Neural cell (in vitro differentiated cells): ENCODE measurements around the gene SLC25A40. TPM values are rescaled to one million over a fixed set of nuclear protein-coding genes. Genes with fewer than 3 reads are reported as not detected.
"Not testable (repeated sequence)": the region's sequence is repeated elsewhere in the genome, so short reads cannot be mapped to it uniquely, and the experiment has no call there.

Experiments used
- H2AFZ ChIP-seq: fragments of 200-600, 300-800 bp; sonication (generic), shearing (Covaris generic); 2 replicates; pipeline ENCODE4 v1.6.0; 2014; ENCODE audit warnings: low read depth, mild to moderate bottlenecking, antibody characterized with exemption, low read length, moderate library complexity
- H3F3A ChIP-seq: fragments of 200-600 bp; shearing (Covaris generic); 2 replicates; pipeline ENCODE4 v1.6.1; 2016; ENCODE audit warnings: mild to moderate bottlenecking, moderate library complexity, mixed read lengths, antibody characterized with exemption, low read length; ENCODE audit not compliant: insufficient read depth, poor library complexity, severe bottlenecking
- H3K27ac ChIP-seq: fragments of 200-600, 300-800 bp; sonication (generic), shearing (Covaris generic); 2 replicates; pipeline ENCODE4 v1.5.1; 2014; ENCODE audit warnings: mild to moderate bottlenecking, low read length, moderate library complexity
- H3K27me3 ChIP-seq: fragments of 300-800, 200-600 bp; sonication (generic), shearing (Covaris generic); 2 replicates; pipeline ENCODE4 v1.6.0; 2014; ENCODE audit warnings: mild to moderate bottlenecking, low read depth, low read length, moderate library complexity; ENCODE audit not compliant: insufficient read depth
- H3K36me3 ChIP-seq: fragments of 300-800, 200-600 bp; sonication (generic), shearing (Covaris generic); 2 replicates; pipeline ENCODE4 v1.5.1; 2014; ENCODE audit warnings: mild to moderate bottlenecking, antibody characterized with exemption, low read length, moderate library complexity; ENCODE audit not compliant: insufficient read depth
- H3K4me2 ChIP-seq: fragments of 300-800, 200-600 bp; sonication (generic), shearing (Covaris generic); 2 replicates; pipeline ENCODE4 v1.6.0; 2014; ENCODE audit warnings: mild to moderate bottlenecking, low read length
- H3K4me3 ChIP-seq: fragments of 300-800, 200-600 bp; sonication (generic), shearing (Covaris generic); 2 replicates; pipeline ENCODE4 v1.5.1; 2014; ENCODE audit warnings: mild to moderate bottlenecking, low read length, moderate library complexity
- H3K79me2 ChIP-seq: fragments of 200-600 bp; shearing (Covaris generic); replicated peaks from 2 replicates; pipeline ENCODE4 v1.6.0; 2014; ENCODE audit warnings: mild to moderate bottlenecking, low read length, moderate library complexity; ENCODE audit not compliant: insufficient read depth
- H3K9ac ChIP-seq: fragments of 300-800, 200-600 bp; sonication (generic), shearing (Covaris generic); 2 replicates; pipeline ENCODE4 v1.6.1; 2016; ENCODE audit warnings: mild to moderate bottlenecking, low read length, mixed read lengths
- H3K9me2 ChIP-seq: fragments of 200-600 bp; shearing (Covaris generic); 2 replicates; pipeline ENCODE4 v1.6.1; 2016; ENCODE audit warnings: mild to moderate bottlenecking, low read length, mixed read lengths; ENCODE audit not compliant: insufficient read depth
- H3K9me3 ChIP-seq: fragments of 200-600, 300-800 bp; sonication (generic), shearing (Covaris generic); 2 replicates; pipeline ENCODE4 v1.6.1; 2016; ENCODE audit warnings: mild to moderate bottlenecking, mixed run types, low read length, moderate library complexity, mixed read lengths
- H4K20me1 ChIP-seq: fragments of 200-600 bp; shearing (Covaris generic); 2 replicates; pipeline ENCODE4 v1.6.1; 2016; ENCODE audit warnings: mild to moderate bottlenecking, mixed run types; ENCODE audit not compliant: insufficient read depth
- EP300 ChIP-seq: fragments of 450-650 bp; conservative IDR thresholded peaks from 2 replicates; pipeline ENCODE4 v1.6.1; 2014; ENCODE audit warnings: antibody characterized with exemption, mild to moderate bottlenecking, moderate library complexity; ENCODE audit not compliant: poor library complexity, severe bottlenecking
- EZH2 ChIP-seq: fragments of 200-600, 300-800 bp; shearing (Covaris generic), sonication (generic); IDR thresholded peaks from 2 replicates; pipeline ENCODE4 v1.6.1; 2014; ENCODE audit warnings: antibody characterized with exemption, low read length, borderline replicate concordance, mild to moderate bottlenecking; ENCODE audit not compliant: insufficient read depth, poor library complexity, severe bottlenecking
- RAD21 ChIP-seq: fragments of 450-650 bp; conservative IDR thresholded peaks from 2 replicates; pipeline ENCODE4 v1.6.1; 2014; ENCODE audit warnings: antibody characterized with exemption, mild to moderate bottlenecking, moderate library complexity
- SMC3 ChIP-seq: fragments of 450-650 bp; conservative IDR thresholded peaks from 2 replicates; pipeline ENCODE4 v1.6.1; 2014; ENCODE audit warnings: antibody characterized with exemption, mild to moderate bottlenecking, moderate library complexity; ENCODE audit not compliant: poor library complexity
- TAF1 ChIP-seq: IDR thresholded peaks from 2 replicates; pipeline ENCODE4 v1.6.1; 2012; ENCODE audit warnings: low read depth
- polyA plus RNA-seq: library from polyadenylated mRNA; depleted of rRNA; stranded (reverse); fragments of >200 nt; gene quantifications from 2 replicates; pipeline ENCODE4 v1.2.3, GENCODE V29; 2014
- TF ChIP-seq, protein P1 (sequence below): IDR thresholded peaks from 2 replicates; pipeline ENCODE4 v1.6.1; 2012; ENCODE audit warnings: borderline replicate concordance
- TF ChIP-seq, protein P2 (sequence below): fragments of 450-650 bp; IDR thresholded peaks from 2 replicates; pipeline ENCODE4 v1.5.1; 2014; ENCODE audit warnings: antibody characterized with exemption, mild to moderate bottlenecking, moderate library complexity; ENCODE audit not compliant: poor library complexity, severe bottlenecking

The SLC25A40 gene
- polyA plus RNA-seq, 1 donor from 2014 or later = 61.6 TPM

DNA sequence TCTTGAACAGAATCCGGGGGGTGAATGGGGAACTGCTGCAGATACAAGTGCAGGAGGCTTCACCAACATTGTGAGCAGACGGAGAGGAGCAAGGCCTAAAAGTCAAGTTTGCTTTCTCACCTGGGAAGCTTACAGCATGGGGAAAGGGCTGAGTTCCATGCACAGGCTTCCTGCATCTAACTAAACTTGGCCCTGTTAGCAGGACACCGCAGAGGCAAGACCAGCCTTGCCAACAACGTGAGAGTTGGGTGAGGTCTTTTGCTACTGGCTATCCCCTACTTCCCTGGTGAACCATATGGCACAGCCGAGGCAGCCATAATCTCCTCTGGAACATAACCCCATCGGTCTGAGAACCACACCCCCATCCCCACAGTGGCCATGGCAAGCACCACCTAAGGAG lies 43.7 kb upstream of the SLC25A40 start:
- Histone ChIP-seq H3K4me2 (no peak overlapping the region), H3K36me3 (no peaks in the 10 kb centered on the region), H3K27ac (no peak overlapping the region), H3K79me2 (no peaks in the 10 kb centered on the region), H4K20me1 (no peaks in the 10 kb centered on the region), H2AFZ (no peak overlapping the region), H3K4me3 (no peak overlapping the region), H3K9me2 (no peaks in the 10 kb centered on the region), H3K9ac (no peak overlapping the region), H3K9me3 (no peaks in the 10 kb centered on the region), H3K27me3 (no peaks in the 10 kb centered on the region), H3F3A (no peaks in the 10 kb centered on the region)
- TF ChIP-seq EZH2 (no peak), SMC3 (no peak), TAF1 (no peak), RAD21 (no peak), EP300 (no peak)

DNA sequence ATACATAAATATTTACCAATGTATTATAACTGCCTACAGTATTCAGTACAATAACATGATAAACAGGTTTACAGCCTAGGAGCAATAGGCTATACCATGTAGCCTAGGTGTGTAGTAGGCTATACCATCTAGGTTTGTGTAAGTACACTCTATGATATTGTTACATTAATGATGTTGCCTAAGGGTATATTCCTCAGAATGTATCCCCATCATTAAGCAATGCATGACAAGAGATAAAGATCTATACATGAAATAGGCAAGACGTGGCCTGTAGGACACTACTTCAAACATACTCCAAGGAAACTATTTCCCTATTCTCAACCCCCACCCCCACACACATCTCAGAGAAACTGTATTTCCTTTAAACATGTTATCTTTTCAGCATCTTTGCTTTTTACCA lies 42.6 kb upstream of the SLC25A40 start:
- Histone ChIP-seq H2AFZ (no peak overlapping the region), H3K9ac (no peak overlapping the region), H3K79me2 (no peaks in the 10 kb centered on the region), H3K27me3 (no peaks in the 10 kb centered on the region), H3K4me3 (no peak overlapping the region), H3K9me3 (no peaks in the 10 kb centered on the region), H3K36me3 (no peaks in the 10 kb centered on the region), H3F3A (no peaks in the 10 kb centered on the region), H4K20me1 (no peaks in the 10 kb centered on the region), H3K27ac (no peak overlapping the region), H3K4me2 (no peak overlapping the region), H3K9me2 (no peaks in the 10 kb centered on the region)
- no peak for TF ChIP-seq SMC3
- TF ChIP-seq, protein P1, sequence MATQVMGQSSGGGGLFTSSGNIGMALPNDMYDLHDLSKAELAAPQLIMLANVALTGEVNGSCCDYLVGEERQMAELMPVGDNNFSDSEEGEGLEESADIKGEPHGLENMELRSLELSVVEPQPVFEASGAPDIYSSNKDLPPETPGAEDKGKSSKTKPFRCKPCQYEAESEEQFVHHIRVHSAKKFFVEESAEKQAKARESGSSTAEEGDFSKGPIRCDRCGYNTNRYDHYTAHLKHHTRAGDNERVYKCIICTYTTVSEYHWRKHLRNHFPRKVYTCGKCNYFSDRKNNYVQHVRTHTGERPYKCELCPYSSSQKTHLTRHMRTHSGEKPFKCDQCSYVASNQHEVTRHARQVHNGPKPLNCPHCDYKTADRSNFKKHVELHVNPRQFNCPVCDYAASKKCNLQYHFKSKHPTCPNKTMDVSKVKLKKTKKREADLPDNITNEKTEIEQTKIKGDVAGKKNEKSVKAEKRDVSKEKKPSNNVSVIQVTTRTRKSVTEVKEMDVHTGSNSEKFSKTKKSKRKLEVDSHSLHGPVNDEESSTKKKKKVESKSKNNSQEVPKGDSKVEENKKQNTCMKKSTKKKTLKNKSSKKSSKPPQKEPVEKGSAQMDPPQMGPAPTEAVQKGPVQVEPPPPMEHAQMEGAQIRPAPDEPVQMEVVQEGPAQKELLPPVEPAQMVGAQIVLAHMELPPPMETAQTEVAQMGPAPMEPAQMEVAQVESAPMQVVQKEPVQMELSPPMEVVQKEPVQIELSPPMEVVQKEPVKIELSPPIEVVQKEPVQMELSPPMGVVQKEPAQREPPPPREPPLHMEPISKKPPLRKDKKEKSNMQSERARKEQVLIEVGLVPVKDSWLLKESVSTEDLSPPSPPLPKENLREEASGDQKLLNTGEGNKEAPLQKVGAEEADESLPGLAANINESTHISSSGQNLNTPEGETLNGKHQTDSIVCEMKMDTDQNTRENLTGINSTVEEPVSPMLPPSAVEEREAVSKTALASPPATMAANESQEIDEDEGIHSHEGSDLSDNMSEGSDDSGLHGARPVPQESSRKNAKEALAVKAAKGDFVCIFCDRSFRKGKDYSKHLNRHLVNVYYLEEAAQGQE = no peak

- Histone ChIP-seq H3K36me3 (no peaks in the 10 kb centered on the region), H3K9me3 (no peaks in the 10 kb centered on the region), H3K27ac (no peak overlapping the region), H2AFZ (no peak overlapping the region), H3K9ac (no peak overlapping the region), H3K4me2 (no peak overlapping the region), H3K79me2 (no peaks in the 10 kb centered on the region), H3K4me3 (no peak overlapping the region), H3F3A (no peaks in the 10 kb centered on the region), H4K20me1 (no peaks in the 10 kb centered on the region), H3K27me3 (no peaks in the 10 kb centered on the region), H3K9me2 (no peaks in the 10 kb centered on the region)
- TF ChIP-seq, protein P2, sequence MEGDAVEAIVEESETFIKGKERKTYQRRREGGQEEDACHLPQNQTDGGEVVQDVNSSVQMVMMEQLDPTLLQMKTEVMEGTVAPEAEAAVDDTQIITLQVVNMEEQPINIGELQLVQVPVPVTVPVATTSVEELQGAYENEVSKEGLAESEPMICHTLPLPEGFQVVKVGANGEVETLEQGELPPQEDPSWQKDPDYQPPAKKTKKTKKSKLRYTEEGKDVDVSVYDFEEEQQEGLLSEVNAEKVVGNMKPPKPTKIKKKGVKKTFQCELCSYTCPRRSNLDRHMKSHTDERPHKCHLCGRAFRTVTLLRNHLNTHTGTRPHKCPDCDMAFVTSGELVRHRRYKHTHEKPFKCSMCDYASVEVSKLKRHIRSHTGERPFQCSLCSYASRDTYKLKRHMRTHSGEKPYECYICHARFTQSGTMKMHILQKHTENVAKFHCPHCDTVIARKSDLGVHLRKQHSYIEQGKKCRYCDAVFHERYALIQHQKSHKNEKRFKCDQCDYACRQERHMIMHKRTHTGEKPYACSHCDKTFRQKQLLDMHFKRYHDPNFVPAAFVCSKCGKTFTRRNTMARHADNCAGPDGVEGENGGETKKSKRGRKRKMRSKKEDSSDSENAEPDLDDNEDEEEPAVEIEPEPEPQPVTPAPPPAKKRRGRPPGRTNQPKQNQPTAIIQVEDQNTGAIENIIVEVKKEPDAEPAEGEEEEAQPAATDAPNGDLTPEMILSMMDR = no peak
- no peak for TF ChIP-seq EZH2
These were observed 36.0 kb upstream of the SLC25A40 start for GRCh38 chr7:87912121-87912520.

DNA sequence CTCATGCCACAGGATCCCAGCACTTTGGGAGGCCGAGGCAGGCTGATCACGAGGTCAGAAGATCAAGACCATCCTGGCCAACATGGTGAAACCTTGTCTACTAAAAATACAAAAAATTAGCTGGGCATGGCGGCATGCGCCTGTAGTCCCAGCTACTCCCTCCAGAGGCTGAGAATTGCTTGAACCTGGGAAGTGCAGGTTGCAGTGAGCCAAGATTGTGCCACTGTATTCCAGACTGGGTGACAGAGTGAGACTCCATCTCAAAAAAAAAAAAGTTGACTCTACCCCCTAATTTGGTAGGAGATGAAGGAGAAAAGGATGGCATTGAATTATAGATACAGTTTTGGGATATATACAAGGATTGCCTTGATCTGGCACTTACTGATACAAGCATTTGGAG lies 32.7 kb upstream of the SLC25A40 start:
- not testable (repeated sequence) for H3F3A ChIP-seq, H3K36me3 ChIP-seq, H3K4me3 ChIP-seq, H3K27me3 ChIP-seq, H3K27ac ChIP-seq, H3K79me2 ChIP-seq, H3K9me3 ChIP-seq, H3K9ac ChIP-seq, H3K4me2 ChIP-seq, H2AFZ ChIP-seq, H4K20me1 ChIP-seq, H3K9me2 ChIP-seq

DNA sequence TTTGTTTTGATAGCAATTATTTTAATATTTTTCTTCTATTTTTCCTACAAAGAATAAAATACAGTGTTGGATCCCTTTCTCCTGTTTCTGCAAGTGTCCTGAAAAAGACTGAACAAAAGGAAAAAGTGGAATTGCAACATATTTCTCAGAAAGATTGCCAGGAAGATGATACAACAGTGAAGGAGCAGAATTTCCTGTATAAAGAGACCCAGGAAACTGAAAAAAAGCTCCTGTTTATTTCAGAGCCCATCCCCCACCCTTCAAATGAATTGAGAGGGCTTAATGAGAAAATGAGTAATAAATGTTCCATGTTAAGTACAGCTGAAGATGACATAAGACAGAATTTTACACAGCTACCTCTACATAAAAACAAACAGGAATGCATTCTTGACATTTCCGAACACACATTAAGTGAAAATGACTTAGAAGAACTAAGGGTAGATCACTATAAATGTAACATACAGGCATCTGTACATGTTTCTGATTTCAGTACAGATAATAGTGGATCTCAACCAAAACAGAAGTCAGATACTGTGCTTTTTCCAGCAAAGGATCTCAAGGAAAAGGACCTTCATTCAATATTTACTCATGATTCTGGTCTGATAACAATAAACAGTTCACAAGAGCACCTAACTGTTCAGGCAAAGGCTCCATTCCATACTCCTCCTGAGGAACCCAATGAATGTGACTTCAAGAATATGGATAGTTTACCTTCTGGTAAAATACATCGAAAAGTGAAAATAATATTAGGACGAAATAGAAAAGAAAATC lies 31.2 kb upstream of the SLC25A40 start:
- not testable (repeated sequence) for H4K20me1 ChIP-seq, H3K9ac ChIP-seq, H3K9me3 ChIP-seq, H3K9me2 ChIP-seq, H3K4me3 ChIP-seq, H3K36me3 ChIP-seq, H3K4me2 ChIP-seq, H3K27me3 ChIP-seq, H3K27ac ChIP-seq, H2AFZ ChIP-seq, H3F3A ChIP-seq, H3K79me2 ChIP-seq
